HG03439 (cell line): ENCODE measurements around the gene RAB3IL1.

Source experiments
- ATAC-seq: cut with Tn5 transposase; IDR thresholded peaks from one replicate; pipeline ENCODE4 v1.9.1; 2021; ENCODE audit warnings: mild to moderate bottlenecking, moderate library complexity; ENCODE audit not compliant: unreplicated experiment

Gene RAB3IL1

GRCh38 chr11:61921446-61921845 is 4.1 kb upstream of the RAB3IL1 start:
- no peak for ATAC-seq

GRCh38 chr11:61919705-61920631 is 2.6 kb upstream of the RAB3IL1 start:
- ATAC-seq = no peak

GRCh38 chr11:61918938-61919704 is 1.8 kb upstream of the RAB3IL1 start:
- ATAC-seq = no peak

GRCh38 chr11:61918251-61918937 is 1.0 kb upstream of the RAB3IL1 start:
- ATAC-seq = no peak

GRCh38 chr11:61916737-61917333 is 531 bp downstream of the RAB3IL1 start:
- no peak for ATAC-seq

GRCh38 chr11:61914471-61915171 is 2.7 kb downstream of the RAB3IL1 start:
- no peak for ATAC-seq

GRCh38 chr11:61913699-61914395 is 3.5 kb downstream of the RAB3IL1 start:
- no peak for ATAC-seq

GRCh38 chr11:61912991-61913698 is 4.2 kb downstream of the RAB3IL1 start:
- no peak for ATAC-seq

GRCh38 chr11:61912530-61912898 is 4.9 kb downstream of the RAB3IL1 start:
- ATAC-seq = no peak

- ATAC-seq = no peak
Observed at GRCh38 chr11:61911701-61912529, 5.5 kb downstream of the RAB3IL1 start.

- no peak for ATAC-seq
Observed at GRCh38 chr11:61911128-61911700, 6.2 kb downstream of the RAB3IL1 start.

- ATAC-seq = no peak
Observed at GRCh38 chr11:61910187-61911127, 6.9 kb downstream of the RAB3IL1 start.

- no peak for ATAC-seq
Observed at GRCh38 chr11:61908730-61909316, 8.5 kb downstream of the RAB3IL1 start.

- no peak for ATAC-seq
Observed at GRCh38 chr11:61907871-61908729, 9.3 kb downstream of the RAB3IL1 start.

GRCh38 chr11:61907282-61907681 is 10.1 kb downstream of the RAB3IL1 start:
- ATAC-seq = no peak

GRCh38 chr11:61906522-61906909 is 10.8 kb downstream of the RAB3IL1 start:
- ATAC-seq = no peak
